ENCODE results near the gene TLE1. TPM values are rescaled to one million over a fixed set of nuclear protein-coding genes. Genes with fewer than 3 reads are reported as not detected.
A peak's percentile ranks its signal among the peaks of the same experiment; 100 is the strongest.

The TLE1 gene
- total RNA-seq, 2 donors from 2014 or later = 17.1 to 42.8 TPM

DNA sequence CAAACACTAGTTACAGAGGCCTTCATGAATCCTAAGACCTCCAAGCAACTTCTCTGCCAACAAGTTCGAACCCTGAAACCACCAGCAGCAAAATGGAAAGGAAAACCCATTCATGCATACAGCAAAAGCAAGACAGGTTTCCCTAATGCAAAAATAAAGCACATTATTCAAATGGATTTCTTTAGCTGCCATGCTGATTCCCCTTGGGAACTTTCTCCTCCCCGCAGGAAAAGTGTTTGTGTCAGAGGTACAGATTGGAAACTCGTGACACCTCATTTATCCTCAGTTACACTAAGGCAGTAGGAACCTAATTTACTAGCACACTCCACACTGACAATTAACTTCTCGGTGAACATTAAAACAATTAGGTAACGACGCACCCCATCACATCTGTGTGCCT lies 63.4 kb downstream of the TLE1 start:
- TF ChIP-seq, protein P1, sequence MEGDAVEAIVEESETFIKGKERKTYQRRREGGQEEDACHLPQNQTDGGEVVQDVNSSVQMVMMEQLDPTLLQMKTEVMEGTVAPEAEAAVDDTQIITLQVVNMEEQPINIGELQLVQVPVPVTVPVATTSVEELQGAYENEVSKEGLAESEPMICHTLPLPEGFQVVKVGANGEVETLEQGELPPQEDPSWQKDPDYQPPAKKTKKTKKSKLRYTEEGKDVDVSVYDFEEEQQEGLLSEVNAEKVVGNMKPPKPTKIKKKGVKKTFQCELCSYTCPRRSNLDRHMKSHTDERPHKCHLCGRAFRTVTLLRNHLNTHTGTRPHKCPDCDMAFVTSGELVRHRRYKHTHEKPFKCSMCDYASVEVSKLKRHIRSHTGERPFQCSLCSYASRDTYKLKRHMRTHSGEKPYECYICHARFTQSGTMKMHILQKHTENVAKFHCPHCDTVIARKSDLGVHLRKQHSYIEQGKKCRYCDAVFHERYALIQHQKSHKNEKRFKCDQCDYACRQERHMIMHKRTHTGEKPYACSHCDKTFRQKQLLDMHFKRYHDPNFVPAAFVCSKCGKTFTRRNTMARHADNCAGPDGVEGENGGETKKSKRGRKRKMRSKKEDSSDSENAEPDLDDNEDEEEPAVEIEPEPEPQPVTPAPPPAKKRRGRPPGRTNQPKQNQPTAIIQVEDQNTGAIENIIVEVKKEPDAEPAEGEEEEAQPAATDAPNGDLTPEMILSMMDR (IDR thresholded peaks at IDR 0.05) = no peak
- no peak overlapping the region for H3K4me3 ChIP-seq
- no peak for DNase-seq (ENCODE audit: low spot score)

DNA sequence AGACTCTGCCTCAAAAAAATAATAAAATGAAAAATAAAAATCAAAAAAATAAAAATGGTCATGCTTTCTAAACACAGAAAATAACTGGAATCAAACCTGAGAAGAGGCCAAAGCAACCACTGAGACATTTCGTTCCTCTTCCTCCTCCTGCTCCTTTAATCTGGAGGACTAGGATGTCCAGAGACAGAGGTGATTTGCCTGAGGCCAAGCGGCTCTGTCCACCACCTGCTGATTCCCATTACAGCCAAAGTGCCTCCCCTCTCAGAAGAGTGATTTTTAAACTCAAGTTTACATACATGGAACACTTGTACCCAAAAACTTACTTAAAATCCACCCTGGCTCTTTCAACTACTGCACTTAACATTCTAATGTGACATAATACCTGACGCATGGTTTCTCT lies 65.6 kb downstream of the TLE1 start:
- no peak overlapping the region for H3K27ac ChIP-seq
- no peaks in the 10 kb centered on the region for H3K27me3 ChIP-seq
- TF ChIP-seq, protein P1 (IDR thresholded peaks at IDR 0.05) = no peak
- peaks cover 0 to 6% of the 10 kb centered on the region in 2 donors for H3K4me1 ChIP-seq
- no peaks in the 10 kb centered on the region for H3K9me3 ChIP-seq
- H3K36me3 ChIP-seq = peaks cover 7% of the 10 kb centered on the region
- DNase-seq (ENCODE audit: low spot score) = peak; percentile 11
- H3K4me3 ChIP-seq = no peak overlapping the region

More for the DNA sequence above, 63.4 kb downstream of the TLE1 start:
- H3K36me3 ChIP-seq = no peaks in the 10 kb centered on the region
- no peaks in the 10 kb centered on the region for H3K4me1 ChIP-seq
- H3K27ac ChIP-seq = no peak overlapping the region
- no peaks in the 10 kb centered on the region for H3K9me3 ChIP-seq
- no peaks in the 10 kb centered on the region for H3K27me3 ChIP-seq

DNA sequence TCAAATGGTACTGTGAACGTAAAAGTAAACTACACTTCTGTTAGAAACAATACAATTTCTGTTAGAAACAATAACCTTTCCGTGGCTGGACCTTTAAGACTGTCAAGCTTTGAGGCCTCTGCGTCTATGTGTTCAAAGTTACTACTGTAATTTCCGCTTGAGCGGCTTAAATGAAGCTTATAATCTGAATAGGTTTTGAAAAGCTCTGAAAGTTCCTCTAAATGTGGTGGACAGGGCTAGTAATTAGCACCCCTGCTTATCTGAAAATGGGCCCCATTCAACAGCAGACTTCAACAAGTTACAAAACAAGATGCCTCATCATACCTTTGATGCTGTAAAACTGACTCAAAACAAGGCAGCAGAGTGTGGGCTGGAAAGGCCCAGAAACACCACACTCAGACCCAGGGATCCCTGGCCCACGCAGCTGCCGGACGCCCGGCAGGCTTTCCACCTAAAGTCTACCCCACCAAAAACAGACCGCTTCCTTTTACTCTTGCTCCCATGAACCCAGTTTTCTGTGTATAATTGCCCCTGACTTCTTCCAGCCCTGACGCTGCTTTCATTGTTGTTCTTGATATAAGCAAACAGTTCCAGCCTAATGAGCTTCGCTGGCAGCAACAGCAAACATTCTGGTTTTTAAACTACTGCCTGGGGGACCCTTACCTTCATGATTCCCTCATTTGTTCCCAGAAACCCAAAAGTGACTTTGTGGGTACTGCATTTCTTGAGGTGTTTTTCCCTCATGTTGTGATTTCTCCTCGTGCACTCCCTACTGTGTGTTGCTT lies 66.7 kb downstream of the TLE1 start:
- Histone ChIP-seq H3K4me1 (peaks cover 0 to 6% of the 10 kb centered on the region in 2 donors), H3K27ac (no peak overlapping the region), H3K36me3 (peaks cover 7% of the 10 kb centered on the region), H3K9me3 (no peaks in the 10 kb centered on the region), H3K27me3 (no peaks in the 10 kb centered on the region), H3K4me3 (no peak overlapping the region)
- no peak for DNase-seq (ENCODE audit: low spot score)
- TF ChIP-seq, protein P1 (IDR thresholded peaks at IDR 0.05) = no peak

DNA sequence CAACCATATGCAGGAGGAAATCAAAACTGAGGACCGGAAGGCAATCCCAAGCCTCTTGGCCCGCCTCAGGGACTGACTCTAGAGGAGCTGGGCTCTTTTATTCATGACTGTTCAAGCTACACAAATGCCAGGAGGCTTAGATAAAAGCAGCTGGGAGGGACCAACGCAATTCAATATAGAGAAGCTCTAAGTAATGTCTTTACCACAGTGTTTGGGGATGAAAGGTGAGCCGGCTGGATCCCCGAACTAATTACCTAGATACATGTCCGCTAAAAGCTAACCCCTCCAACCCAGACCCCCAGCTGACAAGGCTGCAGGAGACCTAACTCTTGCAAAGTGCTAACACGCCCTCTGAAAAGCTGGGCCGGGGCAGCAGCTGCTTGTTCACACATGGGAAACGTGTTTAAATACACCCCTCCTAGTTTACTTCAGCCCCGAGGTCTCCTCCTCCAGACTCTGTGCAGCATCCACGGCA lies 67.5 kb downstream of the TLE1 start:
- Histone ChIP-seq H3K9me3 (no peaks in the 10 kb centered on the region), H3K36me3 (peaks cover 7% of the 10 kb centered on the region), H3K27ac (no peak overlapping the region), H3K27me3 (no peaks in the 10 kb centered on the region), H3K4me3 (no peak overlapping the region), H3K4me1 (peaks cover 0 to 6% of the 10 kb centered on the region in 2 donors)
- TF ChIP-seq, protein P1 (IDR thresholded peaks at IDR 0.05) = no peak
- DNase-seq (ENCODE audit: low spot score) = no peak

GRCh38 chr9:81621118-81621517 lies 68.2 kb downstream of the TLE1 start:
- H3K27ac ChIP-seq = no peak overlapping the region
- H3K9me3 ChIP-seq = no peaks in the 10 kb centered on the region
- no peaks in the 10 kb centered on the region for H3K27me3 ChIP-seq
- no peak overlapping the region for H3K4me3 ChIP-seq
- H3K36me3 ChIP-seq = peaks cover 7% of the 10 kb centered on the region
- no peak for DNase-seq (ENCODE audit: low spot score)
- H3K4me1 ChIP-seq = peaks cover 0 to 6% of the 10 kb centered on the region in 2 donors
- TF ChIP-seq, protein P1 (IDR thresholded peaks at IDR 0.05) = no peak

Data from right atrium auricular region (tissue), 2 donors.